WTC11 (cell line): ENCODE results near the gene PSMB9.

Experiments used
- TF ChIP-seq, protein P1 (sequence below): sonication (generic); formaldehyde crosslinking; IDR thresholded peaks from 2 replicates; pipeline ENCODE4 v1.8.0; 2022; ENCODE audit warnings: mild to moderate bottlenecking, missing genetic modification reagents
- TF ChIP-seq, protein P2 (sequence below): fragments of 200-600 bp; IDR thresholded peaks from 2 replicates; pipeline ENCODE4 v1.8.0; 2022; ENCODE audit warnings: antibody characterized with exemption
- TF ChIP-seq, protein P3 (sequence below): sonication (generic); formaldehyde crosslinking; IDR thresholded peaks from 2 replicates; pipeline ENCODE4 v1.8.1; 2023; ENCODE audit warnings: mild to moderate bottlenecking, missing genetic modification reagents, moderate library complexity
- TF ChIP-seq, protein P4 (sequence below): sonication (generic); formaldehyde crosslinking; IDR thresholded peaks from 2 replicates; pipeline ENCODE4 v1.8.0; 2023; ENCODE audit warnings: missing genetic modification reagents

DNA sequence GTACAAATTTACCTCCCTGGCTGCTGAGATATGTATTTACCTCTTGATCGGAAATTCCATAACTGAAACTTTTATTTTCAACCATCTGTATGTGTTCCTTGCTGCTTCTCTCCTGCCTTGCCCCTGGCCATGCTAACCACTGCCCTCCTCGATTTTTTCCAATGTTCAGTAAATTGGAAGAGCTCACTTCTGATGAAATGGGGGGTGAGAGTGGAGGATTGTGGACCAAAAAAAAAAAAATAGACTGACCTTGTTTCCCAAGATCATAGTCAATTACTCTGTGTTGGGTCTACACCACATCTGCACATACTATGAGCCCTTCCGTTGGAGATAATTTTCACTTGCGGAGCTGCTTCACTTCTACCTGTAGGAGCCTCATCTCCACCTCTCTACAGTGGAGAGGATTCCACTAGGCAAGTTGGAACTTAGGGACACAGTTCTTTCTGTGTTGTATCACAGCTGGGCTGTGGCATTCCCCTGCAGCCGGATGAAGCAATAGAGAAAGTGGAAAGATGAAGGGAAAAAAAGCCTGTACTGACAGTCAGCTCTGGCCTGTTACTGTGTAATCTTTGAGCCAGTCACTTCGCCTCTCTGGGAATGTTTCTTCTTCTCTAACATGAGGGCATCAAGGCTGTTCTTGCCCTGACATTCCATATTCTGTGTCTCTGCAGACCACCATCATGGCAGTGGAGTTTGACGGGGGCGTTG is 1.6 kb downstream of the PSMB9 start:
- TF ChIP-seq, protein P1, sequence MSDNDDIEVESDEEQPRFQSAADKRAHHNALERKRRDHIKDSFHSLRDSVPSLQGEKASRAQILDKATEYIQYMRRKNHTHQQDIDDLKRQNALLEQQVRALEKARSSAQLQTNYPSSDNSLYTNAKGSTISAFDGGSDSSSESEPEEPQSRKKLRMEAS (CRISPR knock-in tag): no peak
- TF ChIP-seq, protein P2, sequence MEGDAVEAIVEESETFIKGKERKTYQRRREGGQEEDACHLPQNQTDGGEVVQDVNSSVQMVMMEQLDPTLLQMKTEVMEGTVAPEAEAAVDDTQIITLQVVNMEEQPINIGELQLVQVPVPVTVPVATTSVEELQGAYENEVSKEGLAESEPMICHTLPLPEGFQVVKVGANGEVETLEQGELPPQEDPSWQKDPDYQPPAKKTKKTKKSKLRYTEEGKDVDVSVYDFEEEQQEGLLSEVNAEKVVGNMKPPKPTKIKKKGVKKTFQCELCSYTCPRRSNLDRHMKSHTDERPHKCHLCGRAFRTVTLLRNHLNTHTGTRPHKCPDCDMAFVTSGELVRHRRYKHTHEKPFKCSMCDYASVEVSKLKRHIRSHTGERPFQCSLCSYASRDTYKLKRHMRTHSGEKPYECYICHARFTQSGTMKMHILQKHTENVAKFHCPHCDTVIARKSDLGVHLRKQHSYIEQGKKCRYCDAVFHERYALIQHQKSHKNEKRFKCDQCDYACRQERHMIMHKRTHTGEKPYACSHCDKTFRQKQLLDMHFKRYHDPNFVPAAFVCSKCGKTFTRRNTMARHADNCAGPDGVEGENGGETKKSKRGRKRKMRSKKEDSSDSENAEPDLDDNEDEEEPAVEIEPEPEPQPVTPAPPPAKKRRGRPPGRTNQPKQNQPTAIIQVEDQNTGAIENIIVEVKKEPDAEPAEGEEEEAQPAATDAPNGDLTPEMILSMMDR: no peak
- TF ChIP-seq, protein P3, sequence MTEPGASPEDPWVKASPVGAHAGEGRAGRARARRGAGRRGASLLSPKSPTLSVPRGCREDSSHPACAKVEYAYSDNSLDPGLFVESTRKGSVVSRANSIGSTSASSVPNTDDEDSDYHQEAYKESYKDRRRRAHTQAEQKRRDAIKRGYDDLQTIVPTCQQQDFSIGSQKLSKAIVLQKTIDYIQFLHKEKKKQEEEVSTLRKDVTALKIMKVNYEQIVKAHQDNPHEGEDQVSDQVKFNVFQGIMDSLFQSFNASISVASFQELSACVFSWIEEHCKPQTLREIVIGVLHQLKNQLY: no peak
- TF ChIP-seq, protein P4, sequence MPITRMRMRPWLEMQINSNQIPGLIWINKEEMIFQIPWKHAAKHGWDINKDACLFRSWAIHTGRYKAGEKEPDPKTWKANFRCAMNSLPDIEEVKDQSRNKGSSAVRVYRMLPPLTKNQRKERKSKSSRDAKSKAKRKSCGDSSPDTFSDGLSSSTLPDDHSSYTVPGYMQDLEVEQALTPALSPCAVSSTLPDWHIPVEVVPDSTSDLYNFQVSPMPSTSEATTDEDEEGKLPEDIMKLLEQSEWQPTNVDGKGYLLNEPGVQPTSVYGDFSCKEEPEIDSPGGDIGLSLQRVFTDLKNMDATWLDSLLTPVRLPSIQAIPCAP (CRISPR knock-in tag): no peak
